22Rv1 (cell line): ENCODE results near the gene ZSCAN30.
"Not testable (repeated sequence)": the region's sequence is repeated elsewhere in the genome, so short reads cannot be mapped to it uniquely, and the experiment has no call there.

Source experiments
- ZFX ChIP-seq: fragments of 450-650 bp; IDR thresholded peaks from 2 replicates; pipeline ENCODE4 v1.6.1; 2017; ENCODE audit warnings: antibody characterized with exemption, borderline replicate concordance
- TF ChIP-seq, protein P1 (sequence below): fragments of 450-650 bp; IDR thresholded peaks from 2 replicates; pipeline ENCODE4 v1.5.1; 2017; ENCODE audit warnings: mild to moderate bottlenecking

DNA sequence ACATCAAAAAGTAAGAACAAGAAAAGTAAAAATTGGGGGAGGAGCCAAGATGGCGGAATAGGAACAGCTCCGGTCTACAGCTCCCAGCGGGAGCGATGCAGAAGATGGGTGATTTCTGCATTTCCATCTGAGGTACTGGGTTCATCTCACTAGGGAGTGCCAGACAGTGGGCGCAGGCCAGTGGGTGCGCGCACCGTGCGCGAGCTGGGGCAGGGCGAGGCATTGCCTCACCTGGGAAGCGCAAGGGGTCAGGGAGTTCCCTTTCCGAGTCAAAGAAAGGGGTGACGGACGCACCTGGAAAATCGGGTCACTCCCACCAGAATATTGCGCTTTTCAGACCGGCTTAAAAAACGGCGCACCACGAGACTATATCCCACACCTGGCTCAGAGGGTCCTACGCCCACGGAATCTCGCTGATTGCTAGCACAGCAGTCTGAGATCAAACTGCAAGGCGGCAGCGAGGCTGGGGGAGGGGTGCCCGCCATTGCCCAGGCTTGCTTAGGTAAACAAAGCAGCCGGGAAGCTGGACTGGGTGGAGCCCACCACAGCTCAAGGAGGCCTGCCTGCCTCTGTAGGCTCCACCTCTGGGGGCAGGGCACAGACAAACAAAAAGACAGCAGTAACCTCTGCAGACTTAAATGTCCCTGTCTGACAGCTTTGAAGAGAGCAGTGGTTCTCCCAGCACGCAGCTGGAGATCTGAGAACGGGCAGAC is 84.1 kb downstream of the ZSCAN30 start:
- TF ChIP-seq, protein P1, sequence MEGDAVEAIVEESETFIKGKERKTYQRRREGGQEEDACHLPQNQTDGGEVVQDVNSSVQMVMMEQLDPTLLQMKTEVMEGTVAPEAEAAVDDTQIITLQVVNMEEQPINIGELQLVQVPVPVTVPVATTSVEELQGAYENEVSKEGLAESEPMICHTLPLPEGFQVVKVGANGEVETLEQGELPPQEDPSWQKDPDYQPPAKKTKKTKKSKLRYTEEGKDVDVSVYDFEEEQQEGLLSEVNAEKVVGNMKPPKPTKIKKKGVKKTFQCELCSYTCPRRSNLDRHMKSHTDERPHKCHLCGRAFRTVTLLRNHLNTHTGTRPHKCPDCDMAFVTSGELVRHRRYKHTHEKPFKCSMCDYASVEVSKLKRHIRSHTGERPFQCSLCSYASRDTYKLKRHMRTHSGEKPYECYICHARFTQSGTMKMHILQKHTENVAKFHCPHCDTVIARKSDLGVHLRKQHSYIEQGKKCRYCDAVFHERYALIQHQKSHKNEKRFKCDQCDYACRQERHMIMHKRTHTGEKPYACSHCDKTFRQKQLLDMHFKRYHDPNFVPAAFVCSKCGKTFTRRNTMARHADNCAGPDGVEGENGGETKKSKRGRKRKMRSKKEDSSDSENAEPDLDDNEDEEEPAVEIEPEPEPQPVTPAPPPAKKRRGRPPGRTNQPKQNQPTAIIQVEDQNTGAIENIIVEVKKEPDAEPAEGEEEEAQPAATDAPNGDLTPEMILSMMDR, result not testable (repeated sequence)
- TF ChIP-seq ZFX, result not testable (repeated sequence)
